Testis (tissue), 3 donors: ENCODE measurements around the gene RILPL2. TPM values are rescaled to one million over a fixed set of nuclear protein-coding genes. Genes with fewer than 3 reads are reported as not detected.

Source experiments
- DNase-seq: peaks from one replicate; pipeline ENCODE4 v3.0.0-alpha.2; 2019
- H3K27ac ChIP-seq, 2 donors: fragments of 200-600 bp; sonication (generic); one replicate each; pipeline ENCODE4 v1.5.1; 2019
- H3K27me3 ChIP-seq: fragments of 200-600 bp; sonication (generic); one replicate; pipeline ENCODE4 v1.5.1; 2019
- H3K36me3 ChIP-seq: fragments of 200-600 bp; sonication (generic); one replicate; pipeline ENCODE4 v1.5.1; 2017; ENCODE audit warnings: low read depth; ENCODE audit errors: missing control alignments
- H3K4me1 ChIP-seq: fragments of 200-600 bp; sonication (generic); one replicate; pipeline ENCODE4 v1.5.1; 2019
- H3K4me3 ChIP-seq, 2 donors: fragments of 200-600 bp; sonication (generic); one replicate each; pipeline ENCODE4 v1.5.1; 2017 to 2019
- H3K9me3 ChIP-seq: fragments of 200-600 bp; sonication (generic); one replicate; pipeline ENCODE4 v1.5.1; 2017
- POLR2A ChIP-seq: fragments of 450-650 bp; IDR thresholded peaks from one replicate; pipeline ENCODE4 v1.6.1; 2017; ENCODE audit warnings: antibody characterized with exemption, mild to moderate bottlenecking, moderate library complexity
- WGBS, 2 donors: methylation state at CpG; one replicate each; pipeline ENCODE4 v1.1.5; 2018; 5-methylcytosine and 5-hydroxymethylcytosine counted together
- intact Hi-C: fragments of 100-400 bp; cut with DNase I; formaldehyde crosslinking; loops from one replicate; pipeline ENCODE4 v1.15.1; 2023; ENCODE audit warnings: low total_unique reads
- polyA plus RNA-seq: library from polyadenylated mRNA; stranded (reverse); fragments of 350-450 nt; fragmentation: Illumina TruSeq; extraction: RNeasy Lipid Tissue Mini Kit (QIAGEN cat#74804); gene quantifications from one replicate; pipeline ENCODE4 v1.2.3, GENCODE V29; 2014; ENCODE audit warnings: low read depth, low replicate concordance; ENCODE audit not compliant: insufficient read depth
- total RNA-seq, 2 donors: library from RNA; depleted of rRNA; stranded (reverse); fragments of >200 nt; gene quantifications; one replicate each; pipeline ENCODE4 v1.2.3, GENCODE V29; 2016
- TF ChIP-seq, protein P1 (sequence below), 3 experiments: fragments of 450-650 bp in 2 of 3; fragments of 200-600 bp in 1 of 3; sonication (generic) in 1 of 3; IDR thresholded peaks; one replicate each; pipeline ENCODE4 v1.5.1; 2016 to 2019; ENCODE audit warnings: antibody characterized with exemption in 3 of 3, mild to moderate bottlenecking in 2 of 3, moderate library complexity in 1 of 3

The RILPL2 gene
- total and polyA plus RNA-seq, 3 donors from 2014 or later = 2.2 to 3.6 (median 2.8) TPM

DNA sequence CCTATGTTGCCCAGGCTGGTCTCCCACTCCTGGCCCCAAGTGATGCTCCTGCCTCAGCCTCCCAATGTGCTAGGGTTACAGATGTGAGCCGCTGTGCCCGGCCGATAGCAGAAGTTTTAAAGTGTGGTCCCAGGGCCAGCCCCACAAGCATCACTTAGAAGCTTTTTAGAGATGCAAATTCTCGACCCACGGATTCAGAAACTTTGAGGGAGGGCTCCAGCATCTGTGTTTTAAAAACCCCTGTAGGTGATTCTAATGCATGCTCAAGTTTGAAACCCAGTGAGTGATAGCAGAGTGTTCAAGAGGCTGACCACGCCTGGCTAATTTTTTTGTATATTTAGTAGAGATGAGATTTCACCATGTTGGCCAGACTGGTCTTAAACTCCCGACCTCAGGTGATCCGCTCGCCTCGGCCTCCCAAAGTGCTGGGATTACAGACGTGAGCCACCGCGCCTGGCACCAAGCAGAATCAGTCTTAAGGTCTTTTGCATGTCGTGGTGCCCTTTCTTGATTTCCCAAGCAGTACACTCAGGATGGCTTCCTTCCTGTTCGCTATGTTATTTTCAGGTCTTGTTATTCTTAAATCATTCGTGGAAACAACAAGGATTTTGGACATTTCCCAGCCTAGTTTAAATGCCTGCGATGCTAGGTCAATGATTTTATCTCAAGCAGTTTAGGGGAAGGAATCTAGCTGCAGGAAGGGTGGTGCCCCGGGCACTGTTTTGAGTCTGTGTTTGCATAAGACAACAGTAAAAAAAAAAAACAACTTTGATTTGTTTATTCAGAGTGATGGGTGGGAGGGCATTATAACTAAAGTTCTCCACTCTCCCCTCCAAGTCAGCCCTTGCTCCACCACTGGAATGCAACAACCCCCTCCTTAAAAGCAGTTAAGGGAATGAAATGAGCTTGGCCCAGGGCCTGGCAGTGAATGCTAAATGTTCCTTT, 9.2 kb upstream of the RILPL2 start:
- Histone ChIP-seq H3K36me3 (no peaks in the 10 kb centered on the region), H3K27ac (peak overlapping the region in 1 of 2 donors; percentile 72), H3K9me3 (no peaks in the 10 kb centered on the region), H3K4me3 (no peak overlapping the region), H3K27me3 (no peaks in the 10 kb centered on the region), H3K4me1 (peaks cover 13% of the 10 kb centered on the region)
- WGBS, 2 donors = 47 to 53% methylated on average over 15 to 18 of the region's 18 CpGs
- no peak for TF ChIP-seq POLR2A
- TF ChIP-seq, protein P1, sequence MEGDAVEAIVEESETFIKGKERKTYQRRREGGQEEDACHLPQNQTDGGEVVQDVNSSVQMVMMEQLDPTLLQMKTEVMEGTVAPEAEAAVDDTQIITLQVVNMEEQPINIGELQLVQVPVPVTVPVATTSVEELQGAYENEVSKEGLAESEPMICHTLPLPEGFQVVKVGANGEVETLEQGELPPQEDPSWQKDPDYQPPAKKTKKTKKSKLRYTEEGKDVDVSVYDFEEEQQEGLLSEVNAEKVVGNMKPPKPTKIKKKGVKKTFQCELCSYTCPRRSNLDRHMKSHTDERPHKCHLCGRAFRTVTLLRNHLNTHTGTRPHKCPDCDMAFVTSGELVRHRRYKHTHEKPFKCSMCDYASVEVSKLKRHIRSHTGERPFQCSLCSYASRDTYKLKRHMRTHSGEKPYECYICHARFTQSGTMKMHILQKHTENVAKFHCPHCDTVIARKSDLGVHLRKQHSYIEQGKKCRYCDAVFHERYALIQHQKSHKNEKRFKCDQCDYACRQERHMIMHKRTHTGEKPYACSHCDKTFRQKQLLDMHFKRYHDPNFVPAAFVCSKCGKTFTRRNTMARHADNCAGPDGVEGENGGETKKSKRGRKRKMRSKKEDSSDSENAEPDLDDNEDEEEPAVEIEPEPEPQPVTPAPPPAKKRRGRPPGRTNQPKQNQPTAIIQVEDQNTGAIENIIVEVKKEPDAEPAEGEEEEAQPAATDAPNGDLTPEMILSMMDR (IDR thresholded peaks at IDR 0.05) = no peak
- DNase-seq = no peak
- intact Hi-C loops = no loop called here

DNA sequence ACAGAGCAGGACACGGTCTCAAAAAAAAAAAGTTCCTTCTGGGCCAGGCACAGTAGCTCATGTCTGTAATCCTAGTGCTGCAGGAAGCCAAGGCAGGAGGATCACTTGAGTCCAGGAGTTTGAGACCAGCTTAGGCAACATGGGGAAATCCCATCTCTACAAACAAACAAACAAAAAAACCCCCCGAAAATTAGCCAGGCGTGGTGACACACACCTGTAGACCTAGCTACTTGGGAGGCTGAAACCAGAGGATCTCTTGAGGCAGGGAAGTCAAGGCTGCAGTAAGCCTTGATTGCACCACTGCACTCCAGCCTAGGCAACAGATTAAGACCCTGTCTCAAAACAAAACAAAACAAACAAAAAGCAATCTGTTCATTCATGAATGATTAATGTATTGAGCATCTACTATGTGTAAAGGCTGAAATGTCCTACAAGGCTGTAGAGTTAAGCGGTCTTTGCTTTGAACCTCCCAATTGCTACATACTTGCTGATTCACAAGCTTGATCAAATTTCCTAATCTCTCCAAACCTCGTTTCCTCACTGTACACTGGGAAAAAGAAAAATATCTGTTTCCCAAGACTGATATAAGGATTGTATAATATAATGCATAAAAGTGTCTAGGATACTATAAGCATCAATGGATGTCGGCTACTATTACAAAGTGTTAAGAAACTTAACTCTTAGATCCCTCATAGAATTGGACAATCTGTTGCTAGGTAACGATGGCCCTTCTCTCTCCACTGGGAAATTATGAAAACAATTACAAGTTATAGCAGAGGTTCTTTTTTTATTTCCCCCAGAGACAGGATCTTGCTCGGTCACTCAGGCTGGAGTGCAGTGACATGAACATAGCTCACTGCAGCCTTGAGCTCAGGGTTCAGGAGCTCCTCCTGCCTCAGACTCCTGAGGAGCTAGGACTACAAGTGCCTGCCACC, 7.9 kb upstream of the RILPL2 start:
- intact Hi-C loops = no loop called here
- Histone ChIP-seq H3K36me3 (no peaks in the 10 kb centered on the region), H3K4me3 (no peak overlapping the region), H3K27me3 (no peaks in the 10 kb centered on the region), H3K9me3 (no peaks in the 10 kb centered on the region), H3K27ac (peak overlapping the region in 1 of 2 donors; percentile 72), H3K4me1 (peaks cover 13% of the 10 kb centered on the region)
- 67 to 75% methylated on average over 8 of the region's 8 CpGs for WGBS, 2 donors
- no peak for DNase-seq
- TF ChIP-seq, protein P1 (IDR thresholded peaks at IDR 0.05) = no peak
- no peak for TF ChIP-seq POLR2A

DNA sequence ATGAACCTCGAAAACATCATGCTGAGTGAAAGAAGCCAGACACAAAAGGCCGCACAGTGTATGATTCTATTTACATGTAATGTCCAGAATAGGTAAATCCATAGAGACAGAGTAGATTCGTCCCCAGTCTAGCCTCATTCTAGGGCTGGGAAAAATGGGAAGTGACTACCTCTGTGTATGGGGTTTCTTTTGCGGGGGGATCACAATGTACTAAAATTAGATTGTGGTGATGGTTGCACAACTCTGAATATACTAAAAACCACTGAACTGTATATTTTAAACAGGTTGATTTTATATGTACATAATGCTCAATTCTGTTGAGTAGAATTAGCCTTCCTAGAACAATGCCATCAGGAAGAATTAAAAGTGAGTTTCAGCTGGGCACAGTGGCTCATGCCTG, 6.3 kb upstream of the RILPL2 start:
- Histone ChIP-seq H3K36me3 (no peaks in the 10 kb centered on the region), H3K4me1 (peaks cover 13% of the 10 kb centered on the region), H3K27me3 (no peaks in the 10 kb centered on the region), H3K4me3 (no peak overlapping the region), H3K9me3 (no peaks in the 10 kb centered on the region), H3K27ac (no peak overlapping the region)
- TF ChIP-seq, protein P1 (IDR thresholded peaks at IDR 0.05) = no peak
- no peak for TF ChIP-seq POLR2A
- intact Hi-C loops = no loop called here
- 82 to 85% methylated on average over 4 of the region's 4 CpGs for WGBS, 2 donors
- DNase-seq = no peak

DNA sequence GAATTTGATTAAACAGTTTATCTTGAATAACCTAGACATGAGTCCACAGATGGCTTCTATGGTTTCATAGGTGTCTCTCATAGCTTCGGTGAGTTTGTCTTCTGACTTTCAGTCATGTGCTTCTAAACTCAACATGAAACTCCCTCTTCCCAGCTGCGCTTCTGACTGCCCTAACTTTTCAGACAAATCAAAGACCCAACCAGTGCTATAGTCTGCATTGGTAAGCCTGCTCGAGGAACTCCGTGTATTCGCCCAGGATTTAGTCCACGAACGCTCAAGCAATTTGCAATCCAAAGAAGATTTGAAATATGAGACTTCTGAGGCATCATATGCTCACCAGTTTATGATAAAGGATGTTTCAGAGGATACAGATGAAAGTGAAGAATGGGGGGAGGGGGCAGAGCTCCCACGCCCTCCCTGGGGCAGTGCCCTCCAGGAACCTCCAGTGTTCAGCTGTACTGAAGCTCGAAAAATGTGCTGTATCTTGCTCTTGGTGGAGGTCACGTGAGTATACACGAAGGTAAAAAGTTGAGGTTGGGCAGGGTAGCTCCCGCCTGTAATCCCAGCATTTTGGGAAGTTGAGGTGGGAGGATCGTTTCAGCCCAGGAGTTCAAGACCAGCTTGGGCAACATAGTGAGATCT, 5.2 kb upstream of the RILPL2 start:
- Histone ChIP-seq H3K27me3 (no peaks in the 10 kb centered on the region), H3K36me3 (no peaks in the 10 kb centered on the region), H3K4me3 (no peak overlapping the region), H3K9me3 (no peaks in the 10 kb centered on the region), H3K27ac (no peak overlapping the region), H3K4me1 (peaks cover 13% of the 10 kb centered on the region)
- WGBS, 2 donors = 90 to 95% methylated on average over 13 of the region's 13 CpGs
- DNase-seq = no peak
- intact Hi-C loops = no loop called here
- no peak for TF ChIP-seq POLR2A
- TF ChIP-seq, protein P1 (IDR thresholded peaks at IDR 0.05) = no peak
